Heart right ventricle (tissue), 16 donors: Measurements from ENCODE around the gene OR9Q1. TPM values are rescaled to one million over a fixed set of nuclear protein-coding genes. Genes with fewer than 3 reads are reported as not detected.
A peak's percentile ranks its signal among the peaks of the same experiment; 100 is the strongest.

Experiments used
- ATAC-seq, 8 donors: fragments of 200-7000 bp; cut with Tn5 transposase; one replicate each; pipeline ENCODE4 v1.9.1; 2020; ENCODE audit warnings: mild to moderate bottlenecking in 8 of 8, moderate library complexity in 8 of 8, moderate number of reproducible peaks in 1 of 8
- DNase-seq, 2 donors: peaks; one replicate each; pipeline ENCODE4 v3.0.0-alpha.2; 2020
- H3K27ac ChIP-seq, 10 donors: fragments of 200-600 bp; sonication (generic) in 2 of 10; one replicate each; pipeline versions ENCODE4 v1.5.0 to v1.8.0; 2020 to 2022; ENCODE audit warnings: mild to moderate bottlenecking in 3 of 10
- H3K27me3 ChIP-seq, 7 donors: fragments of 200-600 bp; one replicate each; pipeline ENCODE4 v1.8.0; 2021 to 2022; ENCODE audit warnings: mild to moderate bottlenecking in 2 of 7
- H3K36me3 ChIP-seq, 9 donors: fragments of 200-600 bp; sonication (generic) in 1 of 9; one replicate each; pipeline versions ENCODE4 v1.5.0 to v1.8.0; 2020 to 2022; ENCODE audit warnings: mild to moderate bottlenecking in 2 of 9
- H3K4me1 ChIP-seq, 9 donors: fragments of 200-600 bp; sonication (generic) in 1 of 9; one replicate each; pipeline versions ENCODE4 v1.5.0 to v1.8.0; 2020 to 2022; ENCODE audit warnings: mild to moderate bottlenecking in 4 of 9
- H3K4me3 ChIP-seq, 10 donors: fragments of 200-600 bp; sonication (generic) in 2 of 10; one replicate each; pipeline versions ENCODE4 v1.5.0 to v1.8.0; 2020 to 2022; ENCODE audit warnings: mild to moderate bottlenecking in 7 of 10, moderate library complexity in 2 of 10
- H3K9me3 ChIP-seq, 11 donors: fragments of 200-600 bp in 10 of 11; sonication (generic) in 2 of 11; one replicate each; pipeline versions ENCODE4 v1.5.0 to v1.8.0; 2013 to 2022; ENCODE audit warnings: mild to moderate bottlenecking in 2 of 11, control low read depth in 1 of 11, moderate library complexity in 1 of 11
- WGBS, 2 donors: extraction: QIAGEN DNeasy Blood & Tissue Kit; methylation state at CpG; one replicate each; pipeline ENCODE4 v1.1.7; 2013; ENCODE audit warnings: inconsistent platforms in 1 of 2; 5-methylcytosine and 5-hydroxymethylcytosine counted together
- intact Hi-C, 10 donors: fragments of 100-400 bp; cut with DNase I; formaldehyde crosslinking; loops; one replicate each; pipeline versions ENCODE4 v1.11.1 to v1.14.2; 2022
- long read RNA-seq, 3 donors: library from polyadenylated mRNA; unstranded; transcript quantifications; one replicate each; pipeline ENCODE4 v2.0.0, GENCODE V29; 2020 to 2021
- polyA plus RNA-seq, 2 donors: library from polyadenylated mRNA; stranded (reverse); fragments of 200-250 nt; gene quantifications; one replicate each; pipeline ENCODE4 v1.2.3, GENCODE V29; 2013
- total RNA-seq, 10 donors: library from RNA; stranded (reverse); fragmentation: NEBNext Ultra II Directional in 3 of 10; extraction: Animal tissue kit (Norgen Biotek cat#: 25700) in 3 of 10; gene quantifications; one replicate each; pipeline versions ENCODE4 v1.2.1 to v1.2.4, GENCODE V29; 2021 to 2023
- TF ChIP-seq, protein P1 (sequence below), 9 donors: fragments of 200-600 bp; sonication (generic) in 2 of 9; IDR thresholded peaks; one replicate each; pipeline versions ENCODE4 v1.5.0 to v1.8.0; 2021 to 2022; ENCODE audit warnings: antibody characterized with exemption in 9 of 9, mild to moderate bottlenecking in 5 of 9, moderate library complexity in 1 of 9
- donor health status: Arrhythmogenic right ventricular cardiomyopathy.
- donor health status: ischemic (EF 13 %, LVEDD 7.1; RV severe dilation, severe dysfunction).
- donor health status: healthy with polysubstance abuse.
- donor health status: DM: no; HTN: yes; CAD: no.
- donor health status: DM: no; HTN: no; CAD: no.
- donor health status: ischemic (EF 25% LVEDD 6.9; RV normal size, moderate dysfunction).
- donor health status: ischemic (EF 25% LVEDD 5.7; RV mildly dilated, moderate dysfunction).
- donor health status: healthy.
- donor health status: DM: yes; HTN: yes; CAD: no.
- donor health status: Ischemic cardiomyopathy.
- donor health status: ischemic (EF 35%, LVEDD 5.7; RV mildly dilated, moderate dysfunction).
- donor health status: nonischemic (EF 11% LVEDD 7.7; RV severe dilation, severe dysfunction).
- donor health status: DM: yes; HTN: yes; CAD: no.
- donor health status: PGD.
- donor health status: ischemic (EF 29% LVEDD 5.4; RV normal size, mild dysfunction).
- donor health status: nonischemic (EF 23%, LVEDD 6.1; RV moderate dilation, normal function).

Gene OR9Q1, protein sequence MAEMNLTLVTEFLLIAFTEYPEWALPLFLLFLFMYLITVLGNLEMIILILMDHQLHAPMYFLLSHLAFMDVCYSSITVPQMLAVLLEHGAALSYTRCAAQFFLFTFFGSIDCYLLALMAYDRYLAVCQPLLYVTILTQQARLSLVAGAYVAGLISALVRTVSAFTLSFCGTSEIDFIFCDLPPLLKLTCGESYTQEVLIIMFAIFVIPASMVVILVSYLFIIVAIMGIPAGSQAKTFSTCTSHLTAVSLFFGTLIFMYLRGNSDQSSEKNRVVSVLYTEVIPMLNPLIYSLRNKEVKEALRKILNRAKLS
- total RNA-seq = not detected
- polyA plus RNA-seq = not detected
- long read RNA-seq, donor 1 = 0 reads
- long read RNA-seq, donor 2 = 0 reads
- long read RNA-seq, donor 3 = 0 reads

DNA sequence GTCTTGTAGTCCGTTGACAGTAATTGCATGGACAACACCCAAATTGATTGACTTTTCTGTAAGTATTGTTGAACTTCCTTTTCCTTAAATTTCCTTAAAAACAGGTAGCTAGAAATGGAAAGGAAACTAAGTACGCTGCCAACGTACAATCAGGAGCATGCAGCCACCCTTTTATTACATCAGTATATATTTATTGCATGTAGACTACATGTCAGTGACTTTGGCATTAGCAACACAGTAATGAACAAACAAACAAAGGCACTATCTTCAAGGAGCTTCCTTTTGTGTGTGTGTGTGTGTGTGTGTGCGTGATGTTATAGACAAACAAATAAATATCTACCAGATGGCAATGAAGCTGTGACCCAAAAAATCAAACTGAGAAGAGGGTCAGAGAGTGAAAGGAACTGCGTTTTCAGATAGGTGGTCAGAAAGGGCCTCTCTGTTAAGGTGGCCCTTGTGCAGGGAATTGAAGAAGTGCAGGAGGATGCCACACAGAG is at the start of gene OR9Q1:
Gene OR9Q1 (plus strand): TSS at position 447 of the 497 bp plus-strand sequence. CDS start 155,564 bp downstream, outside the sequence.
- TF ChIP-seq, protein P1, sequence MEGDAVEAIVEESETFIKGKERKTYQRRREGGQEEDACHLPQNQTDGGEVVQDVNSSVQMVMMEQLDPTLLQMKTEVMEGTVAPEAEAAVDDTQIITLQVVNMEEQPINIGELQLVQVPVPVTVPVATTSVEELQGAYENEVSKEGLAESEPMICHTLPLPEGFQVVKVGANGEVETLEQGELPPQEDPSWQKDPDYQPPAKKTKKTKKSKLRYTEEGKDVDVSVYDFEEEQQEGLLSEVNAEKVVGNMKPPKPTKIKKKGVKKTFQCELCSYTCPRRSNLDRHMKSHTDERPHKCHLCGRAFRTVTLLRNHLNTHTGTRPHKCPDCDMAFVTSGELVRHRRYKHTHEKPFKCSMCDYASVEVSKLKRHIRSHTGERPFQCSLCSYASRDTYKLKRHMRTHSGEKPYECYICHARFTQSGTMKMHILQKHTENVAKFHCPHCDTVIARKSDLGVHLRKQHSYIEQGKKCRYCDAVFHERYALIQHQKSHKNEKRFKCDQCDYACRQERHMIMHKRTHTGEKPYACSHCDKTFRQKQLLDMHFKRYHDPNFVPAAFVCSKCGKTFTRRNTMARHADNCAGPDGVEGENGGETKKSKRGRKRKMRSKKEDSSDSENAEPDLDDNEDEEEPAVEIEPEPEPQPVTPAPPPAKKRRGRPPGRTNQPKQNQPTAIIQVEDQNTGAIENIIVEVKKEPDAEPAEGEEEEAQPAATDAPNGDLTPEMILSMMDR (IDR thresholded peaks at IDR 0.05) = no peak
- Histone ChIP-seq H3K9me3 (no peaks in the 10 kb centered on the region), H3K27me3 (no peaks in the 10 kb centered on the region), H3K27ac (peak within 1 kb of the TSS; percentile 21 to 93 (median 80)), H3K4me1 (peaks cover 0 to 58% (median 24%) of the 10 kb centered on the region in 9 donors), H3K4me3 (peak within 1 kb of the TSS in 1 of 10 donors; percentile 10), H3K36me3 (no peaks in the 10 kb centered on the region)
- WGBS, 2 donors = 59 to 62% methylated on average over 5 of the region's 5 CpGs
- DNase-seq = no peak
- intact Hi-C loops = loop anchor here in 2 of 10 donors (5.0 to 10.0 kb wide), 4 partner anchors 86 to 249 kb away; partner anchors contain the start of gene OR9Q2 (in 1 of the 2)
- peak in 1 of 8 donors; percentile 29 for ATAC-seq

DNA sequence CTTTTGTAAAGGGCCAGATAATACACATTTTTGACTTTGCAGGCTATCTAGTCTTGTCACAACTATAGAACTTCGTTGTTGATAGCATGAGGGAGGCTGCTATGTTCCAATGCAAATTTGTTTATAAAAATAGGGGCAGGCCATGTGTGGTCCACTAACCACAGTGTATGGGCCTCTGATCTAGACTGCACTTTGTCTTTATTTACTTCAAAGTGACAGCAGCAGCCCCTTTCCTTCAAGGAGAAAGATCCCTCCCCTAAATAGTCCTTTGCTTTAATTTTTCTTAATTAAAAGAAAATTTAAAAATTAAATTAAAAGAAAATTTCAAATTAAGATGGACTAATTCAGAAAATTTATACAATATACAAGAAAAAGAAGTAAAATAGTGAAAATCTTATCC is 49.5 kb upstream of the OR9Q1 start:
- TF ChIP-seq, protein P1 (IDR thresholded peaks at IDR 0.05) = no peak
- Histone ChIP-seq H3K4me1 (no peaks in the 10 kb centered on the region), H3K9me3 (peaks cover 0 to 3% (median 0%) of the 10 kb centered on the region in 11 donors), H3K36me3 (no peaks in the 10 kb centered on the region), H3K27me3 (no peaks in the 10 kb centered on the region), H3K27ac (no peak overlapping the region), H3K4me3 (no peak overlapping the region)
- WGBS, 2 donors = 45 to 62% methylated on average over 1 of the region's 1 CpG
- intact Hi-C loops = no loop called here
- DNase-seq = no peak
- no peak for ATAC-seq

DNA sequence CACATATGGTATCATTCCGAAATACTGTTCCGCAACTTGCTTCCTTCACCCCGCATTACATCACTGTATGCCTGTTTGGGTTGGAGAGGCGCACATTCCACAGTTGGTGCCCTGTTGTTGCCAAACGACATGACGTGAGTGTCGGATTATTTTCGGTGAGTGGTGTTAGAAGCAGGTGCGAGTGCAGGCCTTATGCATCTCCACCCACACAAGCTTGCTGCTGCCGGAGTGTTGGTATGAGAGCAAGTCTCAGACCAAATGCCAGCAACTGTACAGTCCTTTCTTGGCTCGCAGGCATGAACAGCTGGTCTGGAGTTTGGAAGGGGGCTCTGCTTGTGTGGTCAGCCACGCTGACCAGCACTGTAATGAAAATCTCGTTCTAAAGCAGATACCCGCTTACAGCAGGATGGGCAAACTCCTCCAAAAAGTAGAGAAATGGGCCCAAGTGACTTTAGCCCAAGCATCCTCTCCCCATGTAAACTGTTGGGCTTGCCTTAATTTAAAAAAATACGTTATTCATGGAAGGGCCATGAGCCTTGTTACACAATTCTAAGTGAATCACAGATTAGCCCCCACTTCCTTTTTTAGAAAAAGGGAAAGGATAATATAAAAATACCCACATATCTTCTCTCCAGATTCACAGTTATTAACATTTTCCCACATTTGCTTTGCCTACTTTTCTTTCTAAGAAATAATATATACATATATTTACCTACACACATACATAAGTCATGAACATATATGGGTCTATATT is 48.7 kb upstream of the OR9Q1 start:
- H3K9me3 ChIP-seq = peaks cover 0 to 3% (median 0%) of the 10 kb centered on the region in 11 donors
- H3K27ac ChIP-seq = no peak overlapping the region
- DNase-seq (no peak), ATAC-seq (no peak)
- intact Hi-C loops = no loop called here
- H3K36me3 ChIP-seq = no peaks in the 10 kb centered on the region
- 80 to 85% methylated on average over 15 of the region's 15 CpGs for WGBS, 2 donors
- H3K4me1 ChIP-seq = no peaks in the 10 kb centered on the region
- H3K4me3 ChIP-seq = no peak overlapping the region
- TF ChIP-seq, protein P1 (IDR thresholded peaks at IDR 0.05) = no peak
- no peaks in the 10 kb centered on the region for H3K27me3 ChIP-seq

DNA sequence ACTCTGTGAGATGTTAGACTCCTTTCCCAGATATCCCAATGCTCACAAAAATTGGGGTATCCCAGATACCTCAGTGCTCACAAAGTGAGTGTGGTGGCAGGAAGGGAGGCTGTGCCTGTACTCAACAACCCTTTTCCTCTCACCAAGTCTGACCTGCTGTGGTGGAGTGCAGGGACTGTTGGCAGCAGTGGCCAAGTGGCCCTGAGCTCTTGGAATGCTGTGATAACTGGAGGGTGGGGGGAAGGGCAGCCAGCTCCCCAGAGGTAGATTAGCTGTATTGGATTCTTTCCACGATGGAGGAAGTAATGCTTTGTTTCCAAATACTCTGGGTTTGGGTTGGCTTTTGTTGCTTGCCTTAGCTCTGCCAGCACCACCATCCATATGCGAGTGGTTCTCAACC is 46.0 kb upstream of the OR9Q1 start:
- H3K27me3 ChIP-seq = no peaks in the 10 kb centered on the region
- 3 to 33% methylated on average over 2 of the region's 2 CpGs for WGBS, 2 donors
- no peaks in the 10 kb centered on the region for H3K36me3 ChIP-seq

More for the DNA sequence above, 46.0 kb upstream of the OR9Q1 start:
- intact Hi-C loops = no loop called here
- no peak overlapping the region for H3K4me3 ChIP-seq
- no peak overlapping the region for H3K27ac ChIP-seq
- ATAC-seq = peak in 1 of 8 donors; percentile 42
- no peak for DNase-seq
- peaks cover 0 to 3% (median 0%) of the 10 kb centered on the region in 11 donors for H3K9me3 ChIP-seq
- TF ChIP-seq, protein P1 (IDR thresholded peaks at IDR 0.05) = no peak
- peaks cover 0 to 9% (median 0%) of the 10 kb centered on the region in 9 donors for H3K4me1 ChIP-seq
